ENCODE results near the gene PRKCH. TPM values are rescaled to one million over a fixed set of nuclear protein-coding genes. Genes with fewer than 3 reads are reported as not detected.

The PRKCH gene
- total RNA-seq, 1 donor, result 3.3 TPM

DNA sequence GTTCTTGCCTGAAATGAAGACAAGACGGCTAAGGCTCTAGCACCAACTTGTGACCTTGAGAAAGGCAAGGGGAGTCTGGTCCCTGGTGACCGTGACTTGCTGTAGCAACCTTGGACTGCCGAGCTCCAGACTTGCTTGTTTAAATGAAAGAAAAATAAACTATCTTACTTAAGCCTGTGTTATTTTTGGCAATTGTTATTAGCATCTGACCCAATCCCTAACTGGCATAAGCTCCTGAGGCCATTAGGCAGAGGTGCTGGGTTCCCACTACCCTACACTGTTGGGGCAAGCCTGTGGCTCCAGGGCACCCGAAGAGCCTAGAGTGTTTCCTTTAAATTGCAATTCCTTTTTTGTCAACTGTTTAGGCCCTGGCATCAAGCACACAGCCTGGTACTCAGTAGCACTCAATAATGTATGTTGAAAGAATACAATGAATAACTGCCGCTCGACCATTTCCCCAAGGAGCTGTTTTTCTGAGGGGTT is 267.1 kb downstream of the PRKCH start:
- DNase-seq (ENCODE audit: insufficient read length, low spot score, missing footprints), result peak; percentile 71
- Histone ChIP-seq H3K27me3 (ENCODE audit: insufficient read depth, low read length) (no peaks in the 10 kb centered on the region), H4K20me1 (ENCODE audit: insufficient read depth, low read length) (no peaks in the 10 kb centered on the region), H3K27ac (ENCODE audit: low read depth, low read length) (peak overlapping the region; percentile 98), H3K36me3 (ENCODE audit: insufficient read depth, low read length) (no peaks in the 10 kb centered on the region), H2AFZ (ENCODE audit: low read length) (peak overlapping the region; percentile 11), H3K4me1 (ENCODE audit: insufficient read depth, low read length) (peaks cover 53% of the 10 kb centered on the region), H3K4me3 (ENCODE audit: insufficient read depth, low read length) (no peak overlapping the region), H3K4me2 (ENCODE audit: insufficient read depth, low read length) (peak overlapping the region; percentile 55), H3K79me2 (ENCODE audit: insufficient read depth, low read length) (peaks cover 4% of the 10 kb centered on the region), H3K9me3 (ENCODE audit: low read depth, low read length) (no peaks in the 10 kb centered on the region)
- TF ChIP-seq, protein P1, sequence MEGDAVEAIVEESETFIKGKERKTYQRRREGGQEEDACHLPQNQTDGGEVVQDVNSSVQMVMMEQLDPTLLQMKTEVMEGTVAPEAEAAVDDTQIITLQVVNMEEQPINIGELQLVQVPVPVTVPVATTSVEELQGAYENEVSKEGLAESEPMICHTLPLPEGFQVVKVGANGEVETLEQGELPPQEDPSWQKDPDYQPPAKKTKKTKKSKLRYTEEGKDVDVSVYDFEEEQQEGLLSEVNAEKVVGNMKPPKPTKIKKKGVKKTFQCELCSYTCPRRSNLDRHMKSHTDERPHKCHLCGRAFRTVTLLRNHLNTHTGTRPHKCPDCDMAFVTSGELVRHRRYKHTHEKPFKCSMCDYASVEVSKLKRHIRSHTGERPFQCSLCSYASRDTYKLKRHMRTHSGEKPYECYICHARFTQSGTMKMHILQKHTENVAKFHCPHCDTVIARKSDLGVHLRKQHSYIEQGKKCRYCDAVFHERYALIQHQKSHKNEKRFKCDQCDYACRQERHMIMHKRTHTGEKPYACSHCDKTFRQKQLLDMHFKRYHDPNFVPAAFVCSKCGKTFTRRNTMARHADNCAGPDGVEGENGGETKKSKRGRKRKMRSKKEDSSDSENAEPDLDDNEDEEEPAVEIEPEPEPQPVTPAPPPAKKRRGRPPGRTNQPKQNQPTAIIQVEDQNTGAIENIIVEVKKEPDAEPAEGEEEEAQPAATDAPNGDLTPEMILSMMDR (IDR thresholded peaks at IDR 0.05; ENCODE audit: extremely low read depth, low read depth, low read length), result no peak

DNA sequence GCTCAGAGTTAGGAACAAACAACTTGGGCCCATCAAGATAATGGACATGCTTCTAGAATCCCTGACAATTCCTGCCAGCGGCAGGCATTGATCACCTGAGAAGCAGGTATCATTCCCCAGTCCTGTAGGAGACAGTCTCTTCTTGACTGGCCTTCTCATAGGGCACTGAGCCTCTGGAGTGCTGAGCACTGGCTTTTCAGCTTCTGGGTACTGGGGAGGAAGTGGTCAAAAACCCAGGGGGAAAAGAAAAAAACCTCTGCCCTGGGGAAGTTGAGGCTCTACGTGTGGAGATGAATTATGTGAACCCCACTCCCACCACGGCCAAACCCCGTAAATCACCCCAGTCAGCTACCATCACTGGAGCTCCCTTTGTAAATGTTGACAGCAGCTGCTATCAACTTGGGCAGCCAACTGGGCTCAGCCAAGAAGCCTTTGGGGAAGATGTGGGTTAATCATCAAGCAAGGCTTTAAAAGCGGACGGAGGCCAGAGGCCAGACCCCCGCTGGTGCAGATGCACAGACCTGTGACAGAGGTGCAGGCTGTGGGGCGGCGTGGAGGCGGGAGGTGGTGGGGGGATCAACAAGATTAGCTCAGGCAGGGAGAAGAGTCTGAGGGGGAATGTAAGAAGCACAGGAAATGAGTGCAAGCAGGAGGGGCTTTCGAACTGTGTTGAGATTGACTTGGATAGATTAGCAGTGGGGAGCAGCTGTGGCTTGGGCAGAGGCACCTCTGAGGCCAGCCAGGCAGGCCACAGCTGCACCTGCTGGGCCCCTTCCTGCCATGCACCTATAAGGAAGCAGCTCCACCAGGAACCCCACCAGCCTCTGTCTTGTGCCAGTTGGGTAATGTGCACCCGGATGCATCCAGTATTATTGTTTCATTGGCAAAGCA is 268.6 kb downstream of the PRKCH start:
- H3K36me3 ChIP-seq (ENCODE audit: insufficient read depth, low read length), result no peaks in the 10 kb centered on the region
- peaks cover 52% of the 10 kb centered on the region for H3K4me1 ChIP-seq (ENCODE audit: insufficient read depth, low read length)

DNA sequence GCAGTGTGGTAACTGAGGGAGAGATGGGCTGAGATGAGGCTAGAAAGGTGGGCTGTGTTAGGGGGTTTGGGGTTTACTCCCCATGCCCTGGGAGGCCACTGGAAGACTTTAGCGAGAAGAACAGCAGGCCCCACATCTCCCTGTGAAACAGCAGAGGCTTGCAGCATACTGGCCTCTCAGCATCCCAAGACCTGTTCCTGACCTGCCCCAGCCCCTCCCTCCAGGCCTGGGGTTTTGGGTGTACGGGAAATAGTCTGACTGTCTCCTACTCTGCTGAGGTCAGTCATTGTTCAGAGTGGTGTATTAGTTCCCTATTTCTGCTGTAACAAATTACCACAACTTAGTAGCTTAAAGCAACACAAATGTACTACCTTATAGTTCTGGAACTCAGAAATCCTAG is 270.5 kb downstream of the PRKCH start:
- TF ChIP-seq, protein P1 (IDR thresholded peaks at IDR 0.05; ENCODE audit: extremely low read depth, low read depth, low read length), result no peak

More for the DNA sequence above, 268.6 kb downstream of the PRKCH start:
- TF ChIP-seq, protein P1 (IDR thresholded peaks at IDR 0.05; ENCODE audit: extremely low read depth, low read depth, low read length), result no peak
- Histone ChIP-seq H4K20me1 (ENCODE audit: insufficient read depth, low read length) (no peaks in the 10 kb centered on the region), H3K9me3 (ENCODE audit: low read depth, low read length) (no peaks in the 10 kb centered on the region), H2AFZ (ENCODE audit: low read length) (no peak overlapping the region), H3K27ac (ENCODE audit: low read depth, low read length) (no peak overlapping the region), H3K27me3 (ENCODE audit: insufficient read depth, low read length) (no peaks in the 10 kb centered on the region), H3K79me2 (ENCODE audit: insufficient read depth, low read length) (peaks cover 4% of the 10 kb centered on the region), H3K4me2 (ENCODE audit: insufficient read depth, low read length) (no peak overlapping the region), H3K4me3 (ENCODE audit: insufficient read depth, low read length) (no peak overlapping the region)
- DNase-seq (ENCODE audit: insufficient read length, low spot score, missing footprints), result no peak

DNA sequence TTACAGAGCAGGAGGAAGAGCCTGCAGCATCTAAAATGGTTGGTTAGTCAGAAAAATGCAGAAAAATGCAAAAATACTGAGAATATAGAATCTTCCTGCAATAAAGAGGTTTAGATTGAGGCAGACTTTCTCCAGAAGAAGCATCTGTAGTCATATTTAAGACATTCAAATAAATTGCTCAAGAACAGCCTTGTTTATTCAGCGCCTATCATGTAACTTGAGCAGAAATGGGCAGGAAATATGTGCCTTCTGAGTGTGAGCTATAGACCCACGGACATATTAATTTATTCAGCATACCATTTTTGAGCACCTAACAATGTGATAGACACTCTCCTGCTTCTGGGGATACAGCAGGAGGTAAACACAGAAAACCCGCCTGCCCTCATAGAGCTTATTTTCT is 272.0 kb downstream of the PRKCH start:
- no peak overlapping the region for H2AFZ ChIP-seq (ENCODE audit: low read length)
- H4K20me1 ChIP-seq (ENCODE audit: insufficient read depth, low read length), result no peaks in the 10 kb centered on the region
- H3K27ac ChIP-seq (ENCODE audit: low read depth, low read length), result peak overlapping the region; percentile 79
- TF ChIP-seq, protein P1 (IDR thresholded peaks at IDR 0.05; ENCODE audit: extremely low read depth, low read depth, low read length), result no peak
- no peaks in the 10 kb centered on the region for H3K9me3 ChIP-seq (ENCODE audit: low read depth, low read length)
- H3K4me2 ChIP-seq (ENCODE audit: insufficient read depth, low read length), result no peak overlapping the region
- H3K79me2 ChIP-seq (ENCODE audit: insufficient read depth, low read length), result peaks cover 2% of the 10 kb centered on the region
- H3K27me3 ChIP-seq (ENCODE audit: insufficient read depth, low read length), result no peaks in the 10 kb centered on the region
- H3K4me1 ChIP-seq (ENCODE audit: insufficient read depth, low read length), result peaks cover 34% of the 10 kb centered on the region
- no peak overlapping the region for H3K4me3 ChIP-seq (ENCODE audit: insufficient read depth, low read length)
- no peak for DNase-seq (ENCODE audit: insufficient read length, low spot score, missing footprints)
- H3K36me3 ChIP-seq (ENCODE audit: insufficient read depth, low read length), result no peaks in the 10 kb centered on the region

More for the DNA sequence above, 270.5 kb downstream of the PRKCH start:
- no peak overlapping the region for H3K4me3 ChIP-seq (ENCODE audit: insufficient read depth, low read length)
- H2AFZ ChIP-seq (ENCODE audit: low read length), result no peak overlapping the region
- no peaks in the 10 kb centered on the region for H4K20me1 ChIP-seq (ENCODE audit: insufficient read depth, low read length)
- DNase-seq (ENCODE audit: insufficient read length, low spot score, missing footprints), result no peak
- no peak overlapping the region for H3K4me2 ChIP-seq (ENCODE audit: insufficient read depth, low read length)
- no peaks in the 10 kb centered on the region for H3K27me3 ChIP-seq (ENCODE audit: insufficient read depth, low read length)
- no peaks in the 10 kb centered on the region for H3K9me3 ChIP-seq (ENCODE audit: low read depth, low read length)
- peaks cover 48% of the 10 kb centered on the region for H3K4me1 ChIP-seq (ENCODE audit: insufficient read depth, low read length)
- H3K27ac ChIP-seq (ENCODE audit: low read depth, low read length), result no peak overlapping the region
- no peaks in the 10 kb centered on the region for H3K36me3 ChIP-seq (ENCODE audit: insufficient read depth, low read length)
- H3K79me2 ChIP-seq (ENCODE audit: insufficient read depth, low read length), result peaks cover 7% of the 10 kb centered on the region
